ENCODE results near the gene PCBP4. TPM values are rescaled to one million over a fixed set of nuclear protein-coding genes. Genes with fewer than 3 reads are reported as not detected.

PCBP4 gene
- total RNA-seq, 1 experiment from 2014 or later, result 28.7 TPM

GRCh38 chr3:52001443-52001974 lies 34.3 kb upstream of the PCBP4 start (continued):
- TF ChIP-seq ATF2 (CRISPR knock-in tag; IDR thresholded peaks at IDR 0.05; ENCODE audit: borderline replicate concordance, low read depth) (no peak), ZBTB43 (CRISPR knock-in tag; IDR thresholded peaks at IDR 0.05) (no peak), KAT7 (CRISPR knock-in tag; IDR thresholded peaks at IDR 0.05; ENCODE audit: borderline replicate concordance) (no peak), CTCF (IDR thresholded peaks at IDR 0.05) (peak; percentile 90), ELF4 (CRISPR knock-in tag; IDR thresholded peaks at IDR 0.05; ENCODE audit: low read depth) (no peak), OVOL2 (CRISPR knock-in tag; IDR thresholded peaks at IDR 0.05; ENCODE audit: borderline replicate concordance) (no peak), JUN (CRISPR knock-in tag; IDR thresholded peaks at IDR 0.05) (no peak), GTF2I (CRISPR knock-in tag; conservative IDR thresholded peaks at IDR 0.05) (no peak), FOXP4 (CRISPR knock-in tag; IDR thresholded peaks at IDR 0.05) (no peak), PRRX2 (CRISPR knock-in tag; IDR thresholded peaks at IDR 0.05) (no peak), ZNF317 (CRISPR knock-in tag; IDR thresholded peaks at IDR 0.05; ENCODE audit: borderline replicate concordance, low read depth) (no peak), USF2 (CRISPR knock-in tag; IDR thresholded peaks at IDR 0.05) (no peak), ERG (CRISPR knock-in tag; IDR thresholded peaks at IDR 0.05) (no peak), MAX (CRISPR knock-in tag; IDR thresholded peaks at IDR 0.05) (peak; percentile 40; the same call in 1 of the 2 replicates), NFE2L1 (CRISPR knock-in tag; IDR thresholded peaks at IDR 0.05) (no peak), SMAD3 (CRISPR knock-in tag; IDR thresholded peaks at IDR 0.05; ENCODE audit: borderline replicate concordance) (no peak)
- TF ChIP-seq, protein P1, sequence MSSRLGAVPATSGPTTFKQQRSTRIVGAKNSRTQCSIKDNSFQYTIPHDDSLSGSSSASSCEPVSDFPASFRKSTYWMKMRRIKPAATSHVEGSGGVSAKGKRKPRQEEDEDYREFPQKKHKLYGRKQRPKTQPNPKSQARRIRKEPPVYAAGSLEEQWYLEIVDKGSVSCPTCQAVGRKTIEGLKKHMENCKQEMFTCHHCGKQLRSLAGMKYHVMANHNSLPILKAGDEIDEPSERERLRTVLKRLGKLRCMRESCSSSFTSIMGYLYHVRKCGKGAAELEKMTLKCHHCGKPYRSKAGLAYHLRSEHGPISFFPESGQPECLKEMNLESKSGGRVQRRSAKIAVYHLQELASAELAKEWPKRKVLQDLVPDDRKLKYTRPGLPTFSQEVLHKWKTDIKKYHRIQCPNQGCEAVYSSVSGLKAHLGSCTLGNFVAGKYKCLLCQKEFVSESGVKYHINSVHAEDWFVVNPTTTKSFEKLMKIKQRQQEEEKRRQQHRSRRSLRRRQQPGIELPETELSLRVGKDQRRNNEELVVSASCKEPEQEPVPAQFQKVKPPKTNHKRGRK (CRISPR knock-in tag; IDR thresholded peaks at IDR 0.05; ENCODE audit: borderline replicate concordance), result no peak
- TF ChIP-seq, protein P2, sequence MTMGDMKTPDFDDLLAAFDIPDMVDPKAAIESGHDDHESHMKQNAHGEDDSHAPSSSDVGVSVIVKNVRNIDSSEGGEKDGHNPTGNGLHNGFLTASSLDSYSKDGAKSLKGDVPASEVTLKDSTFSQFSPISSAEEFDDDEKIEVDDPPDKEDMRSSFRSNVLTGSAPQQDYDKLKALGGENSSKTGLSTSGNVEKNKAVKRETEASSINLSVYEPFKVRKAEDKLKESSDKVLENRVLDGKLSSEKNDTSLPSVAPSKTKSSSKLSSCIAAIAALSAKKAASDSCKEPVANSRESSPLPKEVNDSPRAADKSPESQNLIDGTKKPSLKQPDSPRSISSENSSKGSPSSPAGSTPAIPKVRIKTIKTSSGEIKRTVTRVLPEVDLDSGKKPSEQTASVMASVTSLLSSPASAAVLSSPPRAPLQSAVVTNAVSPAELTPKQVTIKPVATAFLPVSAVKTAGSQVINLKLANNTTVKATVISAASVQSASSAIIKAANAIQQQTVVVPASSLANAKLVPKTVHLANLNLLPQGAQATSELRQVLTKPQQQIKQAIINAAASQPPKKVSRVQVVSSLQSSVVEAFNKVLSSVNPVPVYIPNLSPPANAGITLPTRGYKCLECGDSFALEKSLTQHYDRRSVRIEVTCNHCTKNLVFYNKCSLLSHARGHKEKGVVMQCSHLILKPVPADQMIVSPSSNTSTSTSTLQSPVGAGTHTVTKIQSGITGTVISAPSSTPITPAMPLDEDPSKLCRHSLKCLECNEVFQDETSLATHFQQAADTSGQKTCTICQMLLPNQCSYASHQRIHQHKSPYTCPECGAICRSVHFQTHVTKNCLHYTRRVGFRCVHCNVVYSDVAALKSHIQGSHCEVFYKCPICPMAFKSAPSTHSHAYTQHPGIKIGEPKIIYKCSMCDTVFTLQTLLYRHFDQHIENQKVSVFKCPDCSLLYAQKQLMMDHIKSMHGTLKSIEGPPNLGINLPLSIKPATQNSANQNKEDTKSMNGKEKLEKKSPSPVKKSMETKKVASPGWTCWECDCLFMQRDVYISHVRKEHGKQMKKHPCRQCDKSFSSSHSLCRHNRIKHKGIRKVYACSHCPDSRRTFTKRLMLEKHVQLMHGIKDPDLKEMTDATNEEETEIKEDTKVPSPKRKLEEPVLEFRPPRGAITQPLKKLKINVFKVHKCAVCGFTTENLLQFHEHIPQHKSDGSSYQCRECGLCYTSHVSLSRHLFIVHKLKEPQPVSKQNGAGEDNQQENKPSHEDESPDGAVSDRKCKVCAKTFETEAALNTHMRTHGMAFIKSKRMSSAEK (CRISPR knock-in tag; IDR thresholded peaks at IDR 0.05; ENCODE audit: borderline replicate concordance), result no peak
- TF ChIP-seq, protein P3, sequence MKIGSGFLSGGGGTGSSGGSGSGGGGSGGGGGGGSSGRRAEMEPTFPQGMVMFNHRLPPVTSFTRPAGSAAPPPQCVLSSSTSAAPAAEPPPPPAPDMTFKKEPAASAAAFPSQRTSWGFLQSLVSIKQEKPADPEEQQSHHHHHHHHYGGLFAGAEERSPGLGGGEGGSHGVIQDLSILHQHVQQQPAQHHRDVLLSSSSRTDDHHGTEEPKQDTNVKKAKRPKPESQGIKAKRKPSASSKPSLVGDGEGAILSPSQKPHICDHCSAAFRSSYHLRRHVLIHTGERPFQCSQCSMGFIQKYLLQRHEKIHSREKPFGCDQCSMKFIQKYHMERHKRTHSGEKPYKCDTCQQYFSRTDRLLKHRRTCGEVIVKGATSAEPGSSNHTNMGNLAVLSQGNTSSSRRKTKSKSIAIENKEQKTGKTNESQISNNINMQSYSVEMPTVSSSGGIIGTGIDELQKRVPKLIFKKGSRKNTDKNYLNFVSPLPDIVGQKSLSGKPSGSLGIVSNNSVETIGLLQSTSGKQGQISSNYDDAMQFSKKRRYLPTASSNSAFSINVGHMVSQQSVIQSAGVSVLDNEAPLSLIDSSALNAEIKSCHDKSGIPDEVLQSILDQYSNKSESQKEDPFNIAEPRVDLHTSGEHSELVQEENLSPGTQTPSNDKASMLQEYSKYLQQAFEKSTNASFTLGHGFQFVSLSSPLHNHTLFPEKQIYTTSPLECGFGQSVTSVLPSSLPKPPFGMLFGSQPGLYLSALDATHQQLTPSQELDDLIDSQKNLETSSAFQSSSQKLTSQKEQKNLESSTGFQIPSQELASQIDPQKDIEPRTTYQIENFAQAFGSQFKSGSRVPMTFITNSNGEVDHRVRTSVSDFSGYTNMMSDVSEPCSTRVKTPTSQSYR (CRISPR knock-in tag; IDR thresholded peaks at IDR 0.05), result no peak
